MCF 10A (cell line): ENCODE measurements around the gene RPP21. TPM values are rescaled to one million over a fixed set of nuclear protein-coding genes. Genes with fewer than 3 reads are reported as not detected.

Source experiments
- BruUV-seq: library from RNA; stranded (reverse); fragments of 400-500 nt; replicated peaks from 2 replicates; lab custom pipeline; 2021; lab: Mats Ljungman, UMichigan
- CTCF ChIA-PET: fragments of 300-600 bp; sonication (Branson Sonifier 250); formaldehyde crosslinking; extraction: SDS; loops from one replicate; lab custom pipeline; 2021; ENCODE audit warnings: antibody characterized with exemption, inconsistent platforms; lab: Yijun Ruan, JAX
- POLR2A ChIA-PET: fragments of 300-600, 350-650 bp; sonication (Branson Sonifier 250); formaldehyde crosslinking; extraction: SDS; loops from one replicate; lab custom pipeline; 2020; ENCODE audit warnings: antibody characterized with exemption, inconsistent platforms; lab: Yijun Ruan, JAX
- DNase-seq: peaks from one replicate; pipeline ENCODE4 v3.0.0-alpha.2; 2018; ENCODE audit not compliant: unreplicated experiment
- H3K27ac Mint-ChIP-seq: one replicate; pipeline ENCODE4 v1.8.0; 2022; ENCODE audit warnings: mild to moderate bottlenecking, low read depth, mixed read lengths; ENCODE audit not compliant: unreplicated experiment
- H3K27me3 Mint-ChIP-seq: one replicate; pipeline ENCODE4 v1.8.0; 2022; ENCODE audit warnings: mixed read lengths; ENCODE audit not compliant: insufficient read depth, unreplicated experiment
- H3K36me3 Mint-ChIP-seq: one replicate; pipeline ENCODE4 v1.8.0; 2022; ENCODE audit warnings: mild to moderate bottlenecking, moderate library complexity, mixed read lengths; ENCODE audit not compliant: insufficient read depth, unreplicated experiment
- H3K4me1 Mint-ChIP-seq: one replicate; pipeline ENCODE4 v1.8.0; 2022; ENCODE audit warnings: mixed read lengths; ENCODE audit not compliant: insufficient read depth, unreplicated experiment
- H3K4me3 Mint-ChIP-seq: one replicate; pipeline ENCODE4 v1.8.0; 2022; ENCODE audit warnings: mild to moderate bottlenecking, moderate library complexity, mixed read lengths; ENCODE audit not compliant: unreplicated experiment
- H3K9me3 Mint-ChIP-seq: one replicate; pipeline ENCODE4 v1.8.0; 2022; ENCODE audit warnings: mixed read lengths; ENCODE audit not compliant: unreplicated experiment
- intact Hi-C: fragments of 100-400 bp; cut with micrococcal nuclease; formaldehyde crosslinking; loops from 2 replicates; pipeline ENCODE4 v1.14.1; 2022
- total RNA-seq: library from RNA; stranded (reverse); gene quantifications from 2 replicates; pipeline ENCODE4 v1.2.3, GENCODE V29; 2022
- TF ChIP-seq, protein P1 (sequence below): fragments of 200-600 bp; IDR thresholded peaks from one replicate; pipeline ENCODE4 v1.8.0; 2022; ENCODE audit warnings: antibody characterized with exemption, mild to moderate bottlenecking; ENCODE audit not compliant: unreplicated experiment

The RPP21 gene
- total RNA-seq, 1 experiment from 2014 or later, result 74.1 TPM

DNA sequence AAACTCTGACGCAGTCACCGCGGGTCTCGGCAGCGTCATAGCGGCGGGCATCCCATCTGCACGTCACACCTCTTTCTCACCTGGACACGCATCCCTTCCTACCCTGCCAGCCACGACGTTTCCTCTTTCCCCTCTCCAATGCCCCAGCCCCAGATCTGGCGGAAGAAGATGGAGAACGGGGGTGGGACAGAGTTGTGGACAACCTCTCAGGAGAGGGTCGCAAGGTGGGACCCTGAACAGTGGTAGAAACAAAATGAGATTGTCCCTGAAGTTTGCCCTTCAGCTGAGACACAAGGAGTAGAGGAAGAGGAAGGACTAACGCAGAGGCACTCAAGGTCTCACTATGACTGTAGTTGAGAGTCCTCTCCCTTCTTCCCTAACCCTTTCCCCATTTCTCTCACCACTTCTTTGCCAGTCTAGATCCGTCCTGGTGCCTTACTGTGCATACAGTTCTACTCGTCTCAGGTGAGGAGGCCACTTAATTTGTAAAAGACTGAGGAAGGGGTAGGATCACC is 17.7 kb upstream of the RPP21 start:
- TF ChIP-seq, protein P1, sequence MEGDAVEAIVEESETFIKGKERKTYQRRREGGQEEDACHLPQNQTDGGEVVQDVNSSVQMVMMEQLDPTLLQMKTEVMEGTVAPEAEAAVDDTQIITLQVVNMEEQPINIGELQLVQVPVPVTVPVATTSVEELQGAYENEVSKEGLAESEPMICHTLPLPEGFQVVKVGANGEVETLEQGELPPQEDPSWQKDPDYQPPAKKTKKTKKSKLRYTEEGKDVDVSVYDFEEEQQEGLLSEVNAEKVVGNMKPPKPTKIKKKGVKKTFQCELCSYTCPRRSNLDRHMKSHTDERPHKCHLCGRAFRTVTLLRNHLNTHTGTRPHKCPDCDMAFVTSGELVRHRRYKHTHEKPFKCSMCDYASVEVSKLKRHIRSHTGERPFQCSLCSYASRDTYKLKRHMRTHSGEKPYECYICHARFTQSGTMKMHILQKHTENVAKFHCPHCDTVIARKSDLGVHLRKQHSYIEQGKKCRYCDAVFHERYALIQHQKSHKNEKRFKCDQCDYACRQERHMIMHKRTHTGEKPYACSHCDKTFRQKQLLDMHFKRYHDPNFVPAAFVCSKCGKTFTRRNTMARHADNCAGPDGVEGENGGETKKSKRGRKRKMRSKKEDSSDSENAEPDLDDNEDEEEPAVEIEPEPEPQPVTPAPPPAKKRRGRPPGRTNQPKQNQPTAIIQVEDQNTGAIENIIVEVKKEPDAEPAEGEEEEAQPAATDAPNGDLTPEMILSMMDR, result no peak
- H3K9me3 Mint-ChIP-seq, result no peaks in the 10 kb centered on the region
- no TSS peak for BruUV-seq
- no peak for DNase-seq
- H3K36me3 Mint-ChIP-seq, result peaks cover 46% of the 10 kb centered on the region
- intact Hi-C loops, result loop anchor here (2.0 kb wide), 2 partner anchors 108 to 224 kb away; no protein-coding TSS in a partner anchor
- peaks cover 24% of the 10 kb centered on the region for H3K4me1 Mint-ChIP-seq
- peak overlapping the region; percentile 90 for H3K4me3 Mint-ChIP-seq
- H3K27ac Mint-ChIP-seq, result peak overlapping the region; percentile 98
- no peaks in the 10 kb centered on the region for H3K27me3 Mint-ChIP-seq
- POLR2A ChIA-PET, result interaction anchor here (0.6 to 4.3 kb wide), 19 partner anchors 10 to 555 kb away, joined by 3 to 59 read pairs (median 4); partner anchors contain the start of genes POLR1H, RPP21 and TRIM26
- CTCF ChIA-PET, result interaction anchor here (0.6 to 1.0 kb wide), 2 partner anchors 12 to 23 kb away, joined by 3 to 4 read pairs; no protein-coding TSS in a partner anchor

- CTCF ChIA-PET, result interaction anchor here (0.7 to 1.7 kb wide), 2 partner anchors 30 to 110 kb away, joined by 3 to 5 read pairs; no protein-coding TSS in a partner anchor
- POLR2A ChIA-PET, result interaction anchor here (0.6 to 0.8 kb wide), 2 partner anchors 72 to 243 kb away, joined by 3 to 5 read pairs; partner anchors contain the start of gene ABCF1
- intact Hi-C loops, result no loop called here
- BruUV-seq, result no TSS peak
- no peaks in the 10 kb centered on the region for H3K27me3 Mint-ChIP-seq
- peaks cover 49% of the 10 kb centered on the region for H3K36me3 Mint-ChIP-seq
- peaks cover 20% of the 10 kb centered on the region for H3K4me1 Mint-ChIP-seq
- TF ChIP-seq, protein P1, result no peak
- H3K9me3 Mint-ChIP-seq, result no peaks in the 10 kb centered on the region
- H3K27ac Mint-ChIP-seq, result no peak overlapping the region
- H3K4me3 Mint-ChIP-seq, result no peak overlapping the region
- no peak for DNase-seq
Measured at GRCh38 chr6:30328397-30328796, 16.6 kb upstream of the RPP21 start.

DNA sequence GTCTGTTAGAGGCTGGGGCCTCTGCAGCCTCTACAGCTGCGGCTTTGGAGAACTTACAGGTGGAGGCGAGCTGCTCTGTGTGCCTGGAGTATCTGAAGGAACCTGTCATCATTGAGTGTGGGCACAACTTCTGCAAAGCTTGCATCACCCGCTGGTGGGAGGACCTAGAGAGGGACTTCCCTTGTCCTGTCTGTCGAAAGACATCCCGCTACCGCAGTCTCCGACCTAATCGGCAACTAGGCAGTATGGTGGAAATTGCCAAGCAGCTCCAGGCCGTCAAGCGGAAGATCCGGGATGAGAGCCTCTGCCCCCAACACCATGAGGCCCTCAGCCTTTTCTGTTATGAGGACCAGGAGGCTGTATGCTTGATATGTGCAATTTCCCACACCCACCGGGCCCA is 15.6 kb upstream of the RPP21 start:
- intact Hi-C loops, result no loop called here

GRCh38 chr6:30331981-30332380 is 13.0 kb upstream of the RPP21 start:
- TF ChIP-seq, protein P1, result no peak
- BruUV-seq, result no TSS peak
- DNase-seq, result no peak
- Mint-ChIP-seq H3K4me3 (no peak overlapping the region), H3K36me3 (peaks cover 61% of the 10 kb centered on the region), H3K27ac (no peak overlapping the region), H3K27me3 (no peaks in the 10 kb centered on the region), H3K9me3 (no peaks in the 10 kb centered on the region), H3K4me1 (peaks cover 6% of the 10 kb centered on the region)
- POLR2A ChIA-PET, result interaction anchor here (0.6 to 1.3 kb wide), 2 partner anchors 57 to 272 kb away, joined by 3 to 4 read pairs; no protein-coding TSS in a partner anchor
- intact Hi-C loops, result no loop called here
- CTCF ChIA-PET, result no interaction called here

More for the DNA sequence above, 15.6 kb upstream of the RPP21 start:
- CTCF ChIA-PET, result interaction anchor here (1.4 to 1.7 kb wide), 2 partner anchors 11 to 29 kb away, joined by 3 to 5 read pairs; no protein-coding TSS in a partner anchor
- no peaks in the 10 kb centered on the region for H3K27me3 Mint-ChIP-seq
- no TSS peak for BruUV-seq
- H3K27ac Mint-ChIP-seq, result no peak overlapping the region
- H3K9me3 Mint-ChIP-seq, result no peaks in the 10 kb centered on the region
- peaks cover 54% of the 10 kb centered on the region for H3K36me3 Mint-ChIP-seq
- TF ChIP-seq, protein P1, result no peak
- H3K4me3 Mint-ChIP-seq, result no peak overlapping the region
- POLR2A ChIA-PET, result interaction anchor here (0.6 to 1.0 kb wide), 2 partner anchors 9 to 20 kb away, joined by 3 to 4 read pairs; no protein-coding TSS in a partner anchor
- DNase-seq, result no peak
- peaks cover 19% of the 10 kb centered on the region for H3K4me1 Mint-ChIP-seq
